H1 (cell line): ENCODE data around the gene FKRP. TPM values are rescaled to one million over a fixed set of nuclear protein-coding genes. Genes with fewer than 3 reads are reported as not detected.

Experiments
- CHD7 ChIP-seq: fragments of 300-600 bp; sonication (generic); IDR thresholded peaks from 2 replicates; pipeline ENCODE4 v1.7.1; 2012; ENCODE audit warnings: low read length, moderate library complexity, mild to moderate bottlenecking, inconsistent platforms; ENCODE audit not compliant: insufficient replicate concordance
- HDAC6 ChIP-seq: IDR thresholded peaks from one replicate; pipeline ENCODE4 v1.7.1; 2012; ENCODE audit warnings: low read depth, mild to moderate bottlenecking, inconsistent platforms, low read length, moderate library complexity
- POLR2A ChIP-seq, 2 experiments: IDR thresholded peaks; 1 replicate in 1 of 2; 2 replicates in 1 of 2; pipeline ENCODE4 v1.6.1; 2011; ENCODE audit warnings: low read depth in 2 of 2, low read length in 2 of 2, mild to moderate bottlenecking in 2 of 2; ENCODE audit errors: control extremely low read depth in 1 of 2
- RAD21 ChIP-seq, 2 experiments: IDR thresholded peaks in 1 of 2; conservative IDR thresholded peaks in 1 of 2; 2 replicates each; pipeline ENCODE4 v1.6.1; 2011; ENCODE audit warnings: low read depth in 2 of 2, low read length in 2 of 2, improper control_type of control experiment in 1 of 2, inconsistent platforms in 1 of 2, mild to moderate bottlenecking in 1 of 2, moderate library complexity in 1 of 2
- SP2 ChIP-seq: IDR thresholded peaks from 2 replicates; pipeline ENCODE4 v1.6.1; 2012; ENCODE audit warnings: mild to moderate bottlenecking, low read length, inconsistent platforms
- polyA plus RNA-seq, 7 experiments: library from polyadenylated mRNA; depleted of rRNA in 3 of 7; stranded (reverse) in 5 of 7; unstranded in 2 of 7; fragments of >200 nt in 5 of 7; fragments of 200-250 nt in 2 of 7; gene quantifications; 1 replicate in 5 of 7; 2 replicates in 1 of 7; 4 replicates in 1 of 7; pipeline versions ENCODE4 v1.2.1 to v1.2.3, GENCODE V29; 2011 to 2013; ENCODE audit warnings: missing spikeins in 2 of 7, mixed read lengths in 2 of 7
- total RNA-seq: library from RNA; stranded (reverse); fragmentation: NEBNext Ultra II Directional; extraction: Animal tissue kit (Norgen Biotek cat#: 25700); gene quantifications from 2 replicates; pipeline ENCODE4 v1.2.1, GENCODE V29; 2021

FKRP gene
- total and polyA plus RNA-seq, 2 of the 8 experiments (the other 6 are each of a cell fraction or from before 2014, with no cell fraction given): 17.1 to 24.4 TPM

- TF ChIP-seq CHD7 (no peak), SP2 (no peak), POLR2A (IDR thresholded peaks at IDR 0.05; ENCODE audit: control extremely low read depth in 1 of 2, low read depth in 2 of 2, low read length in 2 of 2) (no peak), HDAC6 (no peak), RAD21 (IDR thresholded peaks at IDR 0.05 in 1 of 2, conservative IDR thresholded peaks at IDR 0.05 in 1 of 2; ENCODE audit: low read depth in 2 of 2, low read length in 2 of 2) (no peak)
- TF ChIP-seq, all 59 proteins: peak for 0
Observed at GRCh38 chr19:46739290-46739771, 6.5 kb upstream of the FKRP start (continued).
